HCT116 (cell line): Measurements from ENCODE around the gene KHK. TPM values are rescaled to one million over a fixed set of nuclear protein-coding genes. Genes with fewer than 3 reads are reported as not detected.

ENCODE experiments used
- ATAC-seq: fragments of 200-7000 bp; cut with Tn5 transposase; 2 replicates; pipeline ENCODE4 v1.9.1; 2020; ENCODE audit warnings: mild to moderate bottlenecking, moderate library complexity
- BruUV-seq: library from RNA; stranded (reverse); fragments of 400-500 nt; replicated peaks from 2 replicates; lab custom pipeline; 2021; lab: Mats Ljungman, UMichigan
- CTCF ChIA-PET: fragments of 300-600 bp; sonication (Branson Sonifier 250); formaldehyde crosslinking; loops from one replicate; lab custom pipeline; 2021; ENCODE audit warnings: antibody characterized with exemption; lab: Charles Lee
- POLR2A ChIA-PET: fragments of 300-600, 350-600 bp; sonication (Branson Sonifier 250); formaldehyde crosslinking; loops from one replicate; lab custom pipeline; 2021; ENCODE audit warnings: antibody characterized with exemption; lab: Charles Lee
- RAD21 ChIA-PET, 2 experiments: fragments of 300-600 bp; sonication (Branson Sonifier 250); formaldehyde crosslinking; loops; one replicate each; lab custom pipeline; 2023; ENCODE audit warnings: low total read pairs in 2 of 2; ENCODE audit not compliant: uncharacterized antibody in 2 of 2, unreplicated experiment in 2 of 2, low non-redundant PET in 1 of 2; lab: Charles Lee
- DNase-seq: peaks from one replicate; pipeline ENCODE4 v3.0.0-alpha.2; 2010; ENCODE audit warnings: low read depth, low spot score
- H2AFZ ChIP-seq: fragments of 200-600 bp; shearing (Covaris generic), sonication (generic); 2 replicates; pipeline ENCODE4 v1.6.1; 2017; ENCODE audit warnings: low read depth, mixed run types, mixed read lengths, antibody characterized with exemption, low read length; ENCODE audit not compliant: poor library complexity, severe bottlenecking
- H3K27ac ChIP-seq: 2 replicates; pipeline ENCODE4 v1.5.1; 2012; ENCODE audit warnings: low read depth, low read length
- H3K27me3 ChIP-seq: fragments of 200-600 bp; sonication (generic); 2 replicates; pipeline ENCODE4 v1.6.1; 2016; ENCODE audit warnings: mixed run types, low read length, mixed read lengths; ENCODE audit not compliant: insufficient read depth
- H3K36me3 ChIP-seq, 2 experiments: fragments of 200-500 bp in 1 of 2; fragments of 200-600 bp in 1 of 2; sonication (Bioruptor generic) in 1 of 2; sonication (generic) in 1 of 2; 2 replicates each; pipeline versions ENCODE4 v1.5.1 to v1.6.1; 2014 to 2016; ENCODE audit warnings: low read length in 2 of 2, inconsistent platforms in 1 of 2, mixed read lengths in 1 of 2, mixed run types in 1 of 2; ENCODE audit not compliant: insufficient read depth in 2 of 2, control insufficient read depth in 1 of 2
- H3K4me1 ChIP-seq, 2 experiments: fragments of 200-600 bp in 1 of 2; sonication (generic) in 1 of 2; 2 replicates each; pipeline versions ENCODE4 v1.5.1 to v1.6.1; 2012 to 2017; ENCODE audit warnings: low read length in 2 of 2, inconsistent platforms in 1 of 2, mild to moderate bottlenecking in 1 of 2, mixed read lengths in 1 of 2, mixed run types in 1 of 2, moderate library complexity in 1 of 2; ENCODE audit not compliant: insufficient read depth in 2 of 2, control insufficient read depth in 1 of 2
- H3K4me2 ChIP-seq: fragments of 200-600 bp; sonication (generic); 2 replicates; pipeline ENCODE4 v1.6.1; 2017; ENCODE audit warnings: mixed run types, low read length, mixed read lengths
- H3K4me3 ChIP-seq, 2 experiments: fragments of 200-600 bp in 1 of 2; sonication (generic) in 1 of 2; replicated peaks in 1 of 2; 2 replicates each; pipeline ENCODE4 v1.5.1; 2011 to 2016; ENCODE audit warnings: low read length in 2 of 2, control low read depth in 1 of 2, low read depth in 1 of 2, mild to moderate bottlenecking in 1 of 2, mixed read lengths in 1 of 2, mixed run types in 1 of 2
- H3K79me2 ChIP-seq: fragments of 200-600 bp; sonication (generic); 2 replicates; pipeline ENCODE4 v1.6.1; 2017; ENCODE audit warnings: mild to moderate bottlenecking, mixed run types, low read length, moderate library complexity, mixed read lengths; ENCODE audit not compliant: insufficient read depth
- H3K9ac ChIP-seq: fragments of 200-600 bp; sonication (generic); 2 replicates; pipeline ENCODE4 v1.6.1; 2016; ENCODE audit warnings: low read length, mixed read lengths
- H3K9me2 ChIP-seq: fragments of 200-600 bp; sonication (generic), shearing (Covaris generic); 2 replicates; pipeline ENCODE4 v1.6.1; 2017; ENCODE audit warnings: mixed run types, mild to moderate bottlenecking, moderate library complexity; ENCODE audit not compliant: insufficient read depth
- H3K9me3 ChIP-seq, 2 experiments: fragments of 200-500 bp in 1 of 2; fragments of 200-600 bp in 1 of 2; sonication (Bioruptor generic) in 1 of 2; sonication (generic) in 1 of 2; 2 replicates each; pipeline ENCODE4 v1.6.1; 2014 to 2017; ENCODE audit warnings: low read length in 2 of 2, mixed read lengths in 2 of 2, inconsistent platforms in 1 of 2, low read depth in 1 of 2, mild to moderate bottlenecking in 1 of 2, mixed run types in 1 of 2, moderate library complexity in 1 of 2; ENCODE audit not compliant: control insufficient read depth in 1 of 2, insufficient read depth in 1 of 2
- H4K20me1 ChIP-seq: fragments of 200-600 bp; sonication (generic), shearing (Covaris generic); 2 replicates; pipeline ENCODE4 v1.6.1; 2017; ENCODE audit warnings: mixed run types, mild to moderate bottlenecking, moderate library complexity; ENCODE audit not compliant: insufficient read depth
- CBX3 ChIP-seq: IDR thresholded peaks from 2 replicates; pipeline ENCODE4 v1.6.1; 2012; ENCODE audit warnings: low read depth
- EGR1 ChIP-seq: IDR thresholded peaks from 2 replicates; pipeline ENCODE4 v1.6.1; 2012; ENCODE audit warnings: low read depth
- EZH2 ChIP-seq: fragments of 200-600 bp; sonication (generic); IDR thresholded peaks from 2 replicates; pipeline ENCODE4 v1.6.1; 2017; ENCODE audit warnings: antibody characterized with exemption, mixed run types
- EZH2phosphoT487 ChIP-seq: fragments of 200-600 bp; IDR thresholded peaks from 2 replicates; pipeline ENCODE4 v1.6.1; 2018; ENCODE audit warnings: antibody characterized with exemption, borderline replicate concordance
- FOSL1 ChIP-seq: IDR thresholded peaks from 2 replicates; pipeline ENCODE4 v1.6.1; 2012; ENCODE audit warnings: low read depth
- SP1 ChIP-seq: IDR thresholded peaks from 2 replicates; pipeline ENCODE4 v1.6.1; 2012; ENCODE audit warnings: low read depth
- YY1 ChIP-seq: IDR thresholded peaks from 2 replicates; pipeline ENCODE4 v1.6.1; 2011; ENCODE audit warnings: low read length, low read depth, moderate library complexity, mild to moderate bottlenecking; ENCODE audit not compliant: insufficient replicate concordance; ENCODE audit errors: extremely low read depth
- ZFX ChIP-seq: fragments of 450-650 bp; IDR thresholded peaks from 2 replicates; pipeline ENCODE4 v1.6.1; 2017
- intact Hi-C: fragments of 100-400 bp; cut with micrococcal nuclease; formaldehyde crosslinking; loops from 2 replicates; pipeline ENCODE4 v1.10.0; 2022
- total RNA-seq: library from RNA; stranded (reverse); gene quantifications from one replicate; pipeline ENCODE4 v1.2.1, GENCODE V29; 2021; ENCODE audit not compliant: unreplicated experiment
- TF ChIP-seq, protein P1 (sequence below): IDR thresholded peaks from 2 replicates; pipeline ENCODE4 v1.6.1; 2011; ENCODE audit warnings: mild to moderate bottlenecking, low read length, moderate library complexity; ENCODE audit not compliant: insufficient replicate concordance; ENCODE audit errors: extremely low read depth

The KHK gene
- total RNA-seq, 1 experiment from 2014 or later, result 6.7 TPM

DNA sequence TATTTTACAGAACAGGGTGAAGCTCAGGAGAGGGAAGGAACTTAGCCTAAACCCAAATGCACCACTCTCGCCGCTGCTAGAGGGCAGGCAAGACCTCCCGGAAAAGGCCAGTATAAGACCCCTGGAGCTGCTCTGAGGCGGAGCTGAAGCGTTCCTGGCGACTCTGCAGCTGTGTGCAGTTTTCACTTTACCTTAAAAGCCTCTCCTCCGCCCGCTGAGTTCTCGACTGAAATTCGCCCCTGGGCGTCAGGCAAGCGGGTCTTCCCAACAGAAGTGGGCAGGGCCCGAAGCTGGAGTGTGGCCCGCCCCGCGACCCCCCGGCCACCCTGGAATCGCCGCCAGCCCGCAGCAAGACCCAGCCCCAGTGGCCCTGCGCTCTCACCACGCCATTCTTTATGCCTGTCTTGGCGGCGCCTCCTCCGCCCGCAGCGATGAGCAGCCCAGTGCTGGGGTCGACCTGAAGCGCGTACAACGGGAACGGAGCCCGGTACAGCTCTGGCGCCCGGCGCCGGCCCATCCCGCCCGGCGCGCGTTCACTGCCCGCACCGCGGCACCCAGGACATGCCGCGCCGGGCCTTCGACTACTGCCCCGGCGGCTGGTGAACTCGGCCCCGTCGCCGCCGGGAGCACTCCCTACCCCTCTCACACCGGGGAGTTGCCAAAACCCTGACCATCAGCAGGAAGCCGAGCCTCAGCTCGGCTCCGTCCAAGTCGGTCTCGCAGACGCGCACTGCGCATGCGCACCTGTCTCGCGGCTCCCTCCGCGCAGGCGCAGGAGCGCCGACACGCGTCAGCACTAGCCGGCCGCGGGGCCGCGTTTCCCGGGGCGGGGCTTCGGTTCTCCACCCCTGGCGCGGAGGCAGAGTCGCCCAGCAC lies 47.6 kb downstream of the KHK start, which contains the start of gene PREB (continued):
- TF ChIP-seq, protein P1, sequence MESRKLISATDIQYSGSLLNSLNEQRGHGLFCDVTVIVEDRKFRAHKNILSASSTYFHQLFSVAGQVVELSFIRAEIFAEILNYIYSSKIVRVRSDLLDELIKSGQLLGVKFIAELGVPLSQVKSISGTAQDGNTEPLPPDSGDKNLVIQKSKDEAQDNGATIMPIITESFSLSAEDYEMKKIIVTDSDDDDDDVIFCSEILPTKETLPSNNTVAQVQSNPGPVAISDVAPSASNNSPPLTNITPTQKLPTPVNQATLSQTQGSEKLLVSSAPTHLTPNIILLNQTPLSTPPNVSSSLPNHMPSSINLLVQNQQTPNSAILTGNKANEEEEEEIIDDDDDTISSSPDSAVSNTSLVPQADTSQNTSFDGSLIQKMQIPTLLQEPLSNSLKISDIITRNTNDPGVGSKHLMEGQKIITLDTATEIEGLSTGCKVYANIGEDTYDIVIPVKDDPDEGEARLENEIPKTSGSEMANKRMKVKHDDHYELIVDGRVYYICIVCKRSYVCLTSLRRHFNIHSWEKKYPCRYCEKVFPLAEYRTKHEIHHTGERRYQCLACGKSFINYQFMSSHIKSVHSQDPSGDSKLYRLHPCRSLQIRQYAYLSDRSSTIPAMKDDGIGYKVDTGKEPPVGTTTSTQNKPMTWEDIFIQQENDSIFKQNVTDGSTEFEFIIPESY, result no peak
- TF ChIP-seq EZH2phosphoT487 (no peak), EZH2 (no peak), SP1 (no peak), ZFX (peak; percentile 65; the same call in 1 of the 2 replicates), FOSL1 (no peak), YY1 (no peak)

DNA sequence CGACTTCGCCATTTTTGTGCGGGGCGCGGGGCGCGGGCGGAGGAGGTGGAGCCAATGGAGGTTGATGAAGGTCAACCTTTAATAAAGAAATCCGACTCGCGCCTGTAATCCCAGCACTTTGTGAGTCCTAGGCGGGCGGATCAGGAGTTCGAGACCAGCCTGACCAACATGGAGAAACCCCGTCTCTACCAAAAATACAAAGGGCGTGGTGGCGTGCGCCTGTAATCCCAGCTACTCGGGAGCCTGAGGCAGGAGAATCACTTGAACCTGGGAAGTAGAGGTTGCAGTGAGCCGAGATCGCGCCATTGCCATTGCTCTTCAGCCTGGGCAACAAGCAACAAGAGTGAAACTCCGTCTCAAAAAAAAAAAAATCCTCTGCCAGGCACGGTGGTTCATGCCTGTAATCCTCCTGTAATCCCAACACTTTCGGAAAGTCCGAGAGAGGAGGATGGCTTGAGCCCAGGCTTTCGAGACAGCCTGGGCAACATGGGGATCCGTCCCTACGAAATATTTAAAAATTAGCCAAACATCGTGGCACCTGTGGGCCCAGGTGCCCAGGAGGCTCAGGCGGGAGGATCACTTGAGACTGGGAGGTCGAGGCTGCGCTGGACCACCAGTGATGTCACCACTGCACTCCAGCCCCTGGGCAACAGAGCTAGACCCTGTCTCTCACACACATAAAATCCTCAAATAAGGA lies 48.4 kb downstream of the KHK start:
- Histone ChIP-seq H3K27ac (peak overlapping the region; percentile 36; the same call in 1 of the 2 replicates), H4K20me1 (no peaks in the 10 kb centered on the region), H3K79me2 (peaks cover 20% of the 10 kb centered on the region), H3K9me3 (no peaks in the 10 kb centered on the region), H3K9ac (peak overlapping the region; percentile 97; the same call in 1 of the 2 replicates), H3K4me3 (peak overlapping the region; percentile 96 to 99), H3K4me1 (peaks cover 4 to 19% of the 10 kb centered on the region in 2 experiments; a peak in 3 of 4 replicates), H2AFZ (peak overlapping the region; percentile 71), H3K4me2 (peak overlapping the region; percentile 95), H3K36me3 (peaks cover 14 to 20% of the 10 kb centered on the region in 2 experiments; a peak in 3 of 4 replicates), H3K9me2 (no peaks in the 10 kb centered on the region), H3K27me3 (no peaks in the 10 kb centered on the region)
- POLR2A ChIA-PET, result interaction anchor here (1.0 kb wide), 1 partner anchor 130 kb away, joined by 3 read pairs; no protein-coding TSS in a partner anchor
- intact Hi-C loops, result no loop called here
- ATAC-seq, result no peak
- BruUV-seq, result TSS peak; percentile 36
- CTCF ChIA-PET, result interaction anchor here (0.9 to 1.6 kb wide), 3 partner anchors 35 to 168 kb away, joined by 3 to 7 read pairs (median 5); no protein-coding TSS in a partner anchor
- TF ChIP-seq CBX3, result no peak
- peak; percentile 98 for TF ChIP-seq YY1
- peak; percentile 82 for TF ChIP-seq EGR1
- DNase-seq, result no peak
- RAD21 ChIA-PET, result no interaction called here
